Astrocyte (in vitro differentiated cells and primary cell): ENCODE data around the gene ADAM8.

Source experiments
- CTCF ChIP-seq: IDR thresholded peaks from 2 replicates; pipeline ENCODE4 v1.5.1; 2011; ENCODE audit warnings: low read depth, mild to moderate bottlenecking, inconsistent platforms, low read length, moderate library complexity; ENCODE audit not compliant: insufficient read depth
- EZH2 ChIP-seq: IDR thresholded peaks from 2 replicates; pipeline ENCODE4 v1.6.1; 2012; ENCODE audit warnings: mild to moderate bottlenecking, low read length, inconsistent platforms; ENCODE audit not compliant: insufficient read depth

- no peak for TF ChIP-seq CTCF
- TF ChIP-seq EZH2, result no peak
Observed at GRCh38 chr10:133267293-133267692, 9.4 kb downstream of the ADAM8 start.
